ENCODE results near the gene KDM4C.
"Not testable (repeated sequence)": the region's sequence is repeated elsewhere in the genome, so short reads cannot be mapped to it uniquely, and the experiment has no call there.

Gene KDM4C

DNA sequence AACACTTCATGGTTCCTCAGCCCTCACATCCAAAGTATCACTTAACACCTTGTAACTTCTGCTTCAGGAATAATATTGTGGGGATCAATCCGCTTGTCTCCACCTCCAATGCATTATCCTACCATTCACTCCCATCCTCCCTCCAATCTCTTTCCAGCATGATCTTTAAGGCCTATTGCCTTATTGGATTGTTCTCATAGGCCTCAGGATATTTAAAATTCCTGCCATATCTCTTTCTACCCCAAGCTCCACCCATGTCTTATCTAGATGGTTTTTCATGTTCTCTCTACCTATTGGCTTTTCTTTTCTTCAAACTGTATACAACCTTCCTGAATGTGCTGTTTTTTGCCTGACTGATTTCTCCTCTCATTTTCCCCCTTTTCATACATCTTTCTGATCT lies 7.2 kb downstream of the KDM4C start:
- no peak for DNase-seq

DNA sequence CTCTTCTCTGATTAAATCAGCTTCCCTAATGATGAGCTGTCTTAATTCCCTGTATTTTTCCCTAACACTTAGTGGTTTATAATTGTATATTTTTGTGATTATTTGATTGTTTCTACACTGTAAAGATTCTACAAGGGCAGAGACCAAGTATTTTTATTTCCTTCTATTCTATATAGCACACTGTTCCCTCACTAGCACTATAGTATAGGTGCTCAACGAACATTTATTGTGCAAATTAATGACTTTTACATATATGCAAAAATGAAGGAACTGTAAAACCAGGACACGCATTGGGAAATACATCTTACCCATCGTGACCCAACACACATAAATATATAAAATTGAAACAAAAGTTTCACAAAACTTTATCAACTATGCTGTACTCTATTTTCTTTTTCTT lies 7.6 kb downstream of the KDM4C start:
- no peak for DNase-seq

- DNase-seq = no peak
These were observed 8.8 kb downstream of the KDM4C start for GRCh38 chr9:6766606-6767005.

GRCh38 chr9:6768587-6768986 lies 10.8 kb downstream of the KDM4C start:
- not testable (repeated sequence) for DNase-seq

DNA sequence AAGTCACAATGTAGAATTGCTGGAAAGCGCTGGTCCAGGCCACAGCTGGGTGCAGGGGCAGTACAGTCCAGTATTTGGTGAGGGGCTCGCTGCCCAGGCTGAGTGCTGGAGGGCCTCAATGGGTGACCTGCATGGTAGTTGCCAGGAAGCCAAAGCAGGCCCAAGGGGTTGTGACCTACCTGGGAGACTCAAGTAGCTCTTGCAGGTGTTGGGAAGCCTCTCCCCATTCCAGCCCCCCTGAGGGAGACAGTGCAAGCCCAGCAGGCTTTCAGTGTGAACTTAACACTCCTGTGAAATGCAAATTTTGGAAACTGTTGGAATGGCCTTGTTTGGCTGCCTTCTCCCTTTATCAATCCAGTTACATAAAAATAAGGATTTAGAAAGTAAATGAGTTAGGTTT lies 13.9 kb downstream of the KDM4C start:
- no peak for DNase-seq

DNA sequence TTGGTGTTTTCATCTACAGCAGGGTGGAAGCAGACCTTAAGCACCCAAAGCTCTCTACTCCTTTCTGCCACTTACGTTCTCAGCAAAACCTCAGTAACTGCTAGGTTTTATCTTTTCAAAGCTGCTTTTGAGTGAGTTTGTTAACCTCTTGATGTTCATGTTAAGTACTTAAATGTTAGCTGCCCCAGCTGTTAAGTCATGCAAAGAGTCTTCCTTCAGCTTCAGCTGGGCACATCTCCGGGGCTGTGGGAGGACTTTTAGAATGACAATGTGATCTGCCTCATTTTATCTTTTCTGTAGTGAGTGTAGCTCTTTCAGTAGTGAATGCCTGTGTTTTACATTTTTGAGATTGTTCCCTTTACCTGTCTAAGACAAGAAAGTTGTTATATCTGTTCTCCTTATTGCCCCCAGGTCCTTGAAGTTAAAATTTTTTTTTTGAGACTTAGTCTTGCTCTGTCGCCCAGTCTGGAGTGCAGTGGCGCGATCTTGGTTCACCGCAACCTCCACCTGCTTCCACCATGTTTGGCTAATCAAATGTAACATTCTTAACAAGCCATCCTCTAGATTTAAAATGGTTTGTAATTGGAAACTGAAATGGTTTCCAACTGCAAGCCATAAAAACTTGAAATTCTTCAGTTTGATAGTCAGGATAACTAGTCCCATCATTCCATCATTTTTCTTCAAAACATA lies 19.6 kb downstream of the KDM4C start:
- DNase-seq = no peak

DNA sequence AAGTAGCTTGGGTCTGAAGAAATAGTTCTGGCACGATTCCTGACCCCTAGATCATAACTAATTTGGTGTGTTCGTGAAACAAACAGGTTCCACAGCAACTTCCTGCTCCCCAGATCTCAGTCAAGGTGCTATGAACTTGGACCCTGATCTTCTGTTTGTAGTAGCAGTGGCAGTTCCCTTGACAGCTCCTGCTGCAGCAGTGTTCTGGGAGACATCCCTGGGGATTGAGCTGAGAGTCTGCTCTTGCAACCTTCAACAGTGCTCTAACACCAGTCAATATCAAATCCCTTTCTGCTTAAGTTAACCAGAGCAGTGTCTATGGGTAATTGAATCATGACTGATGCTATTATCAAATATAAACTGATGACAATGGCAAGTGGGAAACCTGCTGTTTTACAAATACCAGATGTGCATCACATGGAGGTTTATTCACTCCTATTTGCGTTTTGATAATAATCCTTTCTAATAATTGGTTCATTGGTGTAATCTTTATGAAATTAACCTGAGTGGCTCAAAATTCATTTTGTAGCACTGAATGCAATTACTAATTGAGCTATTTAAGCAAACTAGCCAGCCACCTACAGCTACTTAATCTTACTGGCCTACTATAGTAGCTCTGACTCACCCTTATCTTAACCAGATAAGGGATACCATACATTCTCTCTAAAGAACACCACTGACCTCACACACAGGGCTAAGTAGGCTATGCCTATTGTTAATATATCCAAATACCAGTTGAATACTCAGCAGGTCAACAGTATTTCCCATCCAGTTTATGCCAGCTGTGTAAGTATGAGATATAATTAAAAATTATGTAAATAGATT lies 21.9 kb downstream of the KDM4C start:
- no peak for DNase-seq

- no peak for DNase-seq
These were observed 22.9 kb downstream of the KDM4C start for GRCh38 chr9:6780690-6781089.

DNA sequence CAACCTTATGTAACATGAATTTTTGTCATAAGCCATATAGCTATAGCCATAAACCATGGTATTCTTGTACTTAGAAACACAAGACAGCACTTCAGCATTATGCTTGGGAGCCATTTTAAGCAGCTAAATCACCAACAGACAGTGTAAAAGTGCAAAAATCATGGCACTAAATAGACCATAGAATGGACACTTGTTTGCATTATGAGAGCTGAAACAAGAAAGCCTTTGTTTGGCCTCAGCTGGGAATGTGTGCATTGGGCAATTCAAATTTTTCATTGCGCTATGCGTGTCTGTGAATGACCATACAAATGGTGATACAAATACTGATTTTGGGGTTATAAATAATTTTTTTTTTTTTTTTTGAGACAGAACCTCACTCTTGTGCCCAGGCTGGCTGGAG lies 23.7 kb downstream of the KDM4C start:
- no peak for DNase-seq

DNA sequence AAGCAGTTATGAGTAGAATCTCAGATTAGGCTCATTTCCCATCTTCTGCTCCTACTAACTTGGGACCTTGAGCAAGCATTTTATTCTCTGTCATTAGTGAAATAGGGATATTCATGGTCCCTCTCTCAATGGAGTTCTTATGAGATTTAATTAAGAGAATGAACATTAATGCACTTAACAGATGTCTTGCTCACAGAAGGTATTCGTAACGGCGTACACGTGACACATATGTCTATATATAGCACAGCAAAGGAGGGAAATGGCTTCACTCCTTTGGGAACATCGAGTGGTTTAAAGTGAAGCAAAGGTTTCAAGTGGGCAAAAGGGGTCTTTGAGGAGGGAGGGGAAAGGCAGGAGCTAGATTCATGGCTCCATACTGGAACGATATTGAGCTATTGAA lies 24.6 kb downstream of the KDM4C start:
- no peak for DNase-seq

DNA sequence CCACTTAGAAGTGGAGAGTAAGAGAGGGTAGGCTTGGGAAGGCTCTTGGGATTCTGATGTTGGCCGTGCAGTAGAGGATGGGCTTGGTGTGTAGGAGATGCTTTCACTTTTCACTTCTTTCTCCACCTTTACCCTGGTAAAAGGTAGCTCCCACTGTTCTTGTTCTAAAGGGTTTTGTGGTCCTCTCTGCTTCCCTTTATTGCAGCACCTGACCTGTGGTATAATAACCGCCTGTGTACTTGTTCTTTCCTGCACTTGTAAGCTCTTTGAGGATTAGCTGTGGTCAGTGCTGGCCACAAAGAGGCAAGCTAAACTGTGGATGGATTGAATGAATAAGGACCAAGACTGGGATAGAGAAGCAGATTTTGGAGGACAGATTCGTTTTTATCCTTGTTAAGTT lies 25.2 kb downstream of the KDM4C start:
- DNase-seq = no peak

DNA sequence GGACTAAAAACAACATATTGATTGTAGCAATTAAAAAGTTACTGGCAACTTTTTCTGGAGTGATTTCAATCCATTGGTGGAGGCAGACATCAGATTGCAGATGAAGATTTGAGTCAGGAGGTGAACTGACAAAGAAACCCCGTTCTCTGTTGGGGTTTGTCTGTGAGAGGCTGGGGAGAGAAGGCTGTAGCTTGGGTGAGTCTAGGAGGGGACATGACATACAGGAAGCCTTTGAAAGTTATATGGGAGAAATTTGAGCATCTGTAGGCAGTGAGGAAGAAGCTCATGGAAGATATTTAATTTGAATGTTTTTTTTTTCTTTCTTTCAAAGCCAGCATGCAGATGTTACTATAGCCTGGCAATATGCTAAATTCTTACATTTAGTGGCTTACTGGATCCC lies 26.0 kb downstream of the KDM4C start:
- no peak for DNase-seq

GRCh38 chr9:6785682-6786081 lies 27.9 kb downstream of the KDM4C start:
- DNase-seq = no peak

DNA sequence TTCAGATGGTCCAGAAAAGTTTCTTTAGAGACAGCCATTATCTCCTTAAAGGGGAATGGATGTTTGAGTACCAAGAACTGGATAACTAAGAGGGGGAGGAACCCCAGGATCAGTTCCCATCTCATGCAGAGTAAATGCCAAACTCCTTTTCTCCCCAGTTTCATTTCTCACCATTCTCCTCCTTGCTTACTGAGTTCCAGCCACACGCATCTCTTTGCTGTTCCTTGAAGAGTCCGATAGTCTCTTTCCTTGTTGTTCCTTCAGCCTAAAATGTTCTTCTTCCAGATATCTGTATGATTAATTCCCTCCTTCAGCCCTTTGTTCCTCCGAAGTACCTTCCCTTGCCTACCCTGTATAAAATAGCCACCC lies 30.0 kb downstream of the KDM4C start:
- DNase-seq = no peak

GRCh38 chr9:6788162-6789016 lies 30.6 kb downstream of the KDM4C start:
- DNase-seq = no peak

- DNase-seq = not testable (repeated sequence)
These were observed 31.2 kb downstream of the KDM4C start for GRCh38 chr9:6789017-6789338.

DNA sequence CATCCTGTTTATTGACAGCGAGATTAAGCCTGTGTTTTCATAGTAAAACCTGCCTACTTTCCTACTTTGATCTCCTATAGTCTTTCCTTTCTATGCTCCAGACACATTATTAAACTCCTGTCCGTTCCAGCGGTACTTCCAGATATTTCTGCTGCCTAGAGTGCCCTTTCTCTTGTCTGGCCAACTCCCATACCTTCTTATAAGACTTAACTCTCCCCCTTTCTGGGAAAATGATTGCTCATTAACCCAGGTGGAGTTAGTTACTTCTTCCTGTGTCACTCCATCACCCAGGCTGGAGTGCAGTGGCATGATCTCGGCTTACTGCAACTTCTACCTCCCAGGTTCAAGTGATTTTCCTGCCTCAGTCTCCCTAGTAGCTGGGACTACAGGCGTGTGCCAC lies 33.1 kb downstream of the KDM4C start:
- DNase-seq = no peak

- DNase-seq = no peak
These were observed 35.4 kb downstream of the KDM4C start for GRCh38 chr9:6793203-6793602.

- DNase-seq = no peak
These were observed 37.2 kb downstream of the KDM4C start for GRCh38 chr9:6794936-6795335.

GRCh38 chr9:6802926-6803325 lies 45.2 kb downstream of the KDM4C start:
- DNase-seq = no peak

GRCh38 chr9:6805532-6805931 lies 47.8 kb downstream of the KDM4C start:
- no peak for DNase-seq

DNA sequence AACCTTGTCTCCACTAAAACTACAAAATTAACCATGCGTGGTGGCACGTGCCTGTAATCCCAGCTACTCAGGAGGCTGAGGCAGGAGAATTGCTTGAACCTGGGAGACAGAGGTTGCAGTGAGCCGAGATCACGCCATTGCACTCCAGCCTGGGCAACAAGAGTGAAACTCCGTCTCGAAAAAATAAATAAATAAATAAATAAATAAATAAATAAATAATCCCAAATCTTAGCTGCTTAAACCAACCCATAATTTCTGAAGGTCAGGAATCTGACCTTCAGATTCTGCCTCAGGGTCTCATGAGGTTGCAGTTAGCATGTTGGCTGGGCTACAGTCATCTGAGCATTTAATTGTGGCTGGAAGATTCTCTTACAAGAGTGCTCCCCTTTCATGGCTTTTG lies 48.5 kb downstream of the KDM4C start:
- not testable (repeated sequence) for DNase-seq

GRCh38 chr9:6807669-6808068 lies 49.9 kb downstream of the KDM4C start:
- not testable (repeated sequence) for DNase-seq

DNA sequence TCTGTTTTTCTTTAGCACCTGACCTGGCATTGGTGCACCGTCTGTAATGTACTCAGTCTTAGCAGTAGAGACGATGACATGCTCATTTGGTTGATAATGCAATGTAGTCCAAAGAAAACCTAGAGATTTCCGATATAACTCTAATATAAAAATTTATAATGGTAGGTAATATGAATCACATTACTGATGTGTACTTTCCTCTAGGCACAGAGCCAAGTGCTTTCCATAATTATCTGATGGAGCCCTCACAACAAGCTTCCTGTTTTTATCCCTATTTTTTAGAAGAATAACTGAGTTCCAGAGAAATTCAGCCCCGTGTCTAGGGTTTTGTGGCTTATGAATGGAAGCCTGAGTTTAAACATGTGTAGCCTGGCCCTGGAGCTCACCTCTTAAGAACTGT lies 53.7 kb downstream of the KDM4C start:
- no peak for DNase-seq

All from NCI-H1436 treated with DMSO at 0.1 percent for 48 hours (cell line).